Neutrophil (primary cell): ENCODE data around the gene WWC1.

Source experiments
- H3K27ac ChIP-seq: fragments of 200-600 bp; sonication (generic); 2 replicates; pipeline ENCODE4 v1.5.1; 2016; ENCODE audit warnings: mild to moderate bottlenecking, moderate library complexity
- H3K27me3 ChIP-seq: fragments of 200-600 bp; sonication (generic); 2 replicates; pipeline ENCODE4 v1.6.0; 2016; ENCODE audit warnings: mild to moderate bottlenecking
- H3K36me3 ChIP-seq: fragments of 200-600 bp; sonication (generic); 2 replicates; pipeline ENCODE4 v1.5.1; 2017
- H3K4me1 ChIP-seq, 2 experiments: fragments of 200-600 bp in 1 of 2; sonication (generic) in 1 of 2; 1 replicate in 1 of 2; 2 replicates in 1 of 2; pipeline versions ENCODE4 v1.5.1 to v1.6.1; 2013 to 2016; ENCODE audit warnings: low read depth in 1 of 2, low read length in 1 of 2, mild to moderate bottlenecking in 1 of 2, moderate library complexity in 1 of 2; ENCODE audit not compliant: control insufficient read depth in 1 of 2, insufficient read depth in 1 of 2
- H3K4me3 ChIP-seq, 2 experiments: fragments of 200-600 bp in 1 of 2; sonication (generic) in 1 of 2; 1 replicate in 1 of 2; 2 replicates in 1 of 2; pipeline ENCODE4 v1.5.1; 2013 to 2016; ENCODE audit warnings: low read depth in 1 of 2, low read length in 1 of 2, mild to moderate bottlenecking in 1 of 2, moderate library complexity in 1 of 2
- H3K9me3 ChIP-seq: fragments of 200-600 bp; sonication (generic); 2 replicates; pipeline ENCODE4 v1.5.1; 2016
- CTCF ChIP-seq: fragments of 200-600 bp; sonication (generic); IDR thresholded peaks from 2 replicates; pipeline ENCODE4 v1.5.1; 2016; ENCODE audit warnings: antibody characterized with exemption

The WWC1 gene

DNA sequence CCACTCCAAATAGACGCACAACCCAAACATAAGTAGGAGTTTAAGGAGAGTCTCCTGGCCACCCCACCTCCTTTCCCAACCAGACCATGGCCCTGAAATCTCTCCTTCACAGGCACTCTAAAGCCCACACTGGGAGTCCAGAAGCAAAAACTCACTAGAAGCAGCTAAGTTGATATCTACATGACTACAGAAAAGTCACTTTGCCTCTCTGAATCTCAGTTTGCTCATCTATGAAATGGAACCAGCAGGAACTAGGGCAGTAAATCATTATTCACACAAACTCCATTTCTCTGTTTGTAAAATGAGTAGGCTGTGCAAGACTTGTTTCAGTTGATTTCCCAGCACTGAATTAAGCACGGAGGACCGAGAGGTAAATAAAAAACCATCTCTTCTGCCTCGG is 4.1 kb upstream of the WWC1 start:
- Histone ChIP-seq H3K27ac (no peak overlapping the region), H3K36me3 (no peaks in the 10 kb centered on the region), H3K9me3 (no peaks in the 10 kb centered on the region), H3K4me1 (peaks cover 0 to 4% of the 10 kb centered on the region in 2 experiments), H3K4me3 (no peak overlapping the region), H3K27me3 (peaks cover 68% of the 10 kb centered on the region)
- no peak for TF ChIP-seq CTCF

DNA sequence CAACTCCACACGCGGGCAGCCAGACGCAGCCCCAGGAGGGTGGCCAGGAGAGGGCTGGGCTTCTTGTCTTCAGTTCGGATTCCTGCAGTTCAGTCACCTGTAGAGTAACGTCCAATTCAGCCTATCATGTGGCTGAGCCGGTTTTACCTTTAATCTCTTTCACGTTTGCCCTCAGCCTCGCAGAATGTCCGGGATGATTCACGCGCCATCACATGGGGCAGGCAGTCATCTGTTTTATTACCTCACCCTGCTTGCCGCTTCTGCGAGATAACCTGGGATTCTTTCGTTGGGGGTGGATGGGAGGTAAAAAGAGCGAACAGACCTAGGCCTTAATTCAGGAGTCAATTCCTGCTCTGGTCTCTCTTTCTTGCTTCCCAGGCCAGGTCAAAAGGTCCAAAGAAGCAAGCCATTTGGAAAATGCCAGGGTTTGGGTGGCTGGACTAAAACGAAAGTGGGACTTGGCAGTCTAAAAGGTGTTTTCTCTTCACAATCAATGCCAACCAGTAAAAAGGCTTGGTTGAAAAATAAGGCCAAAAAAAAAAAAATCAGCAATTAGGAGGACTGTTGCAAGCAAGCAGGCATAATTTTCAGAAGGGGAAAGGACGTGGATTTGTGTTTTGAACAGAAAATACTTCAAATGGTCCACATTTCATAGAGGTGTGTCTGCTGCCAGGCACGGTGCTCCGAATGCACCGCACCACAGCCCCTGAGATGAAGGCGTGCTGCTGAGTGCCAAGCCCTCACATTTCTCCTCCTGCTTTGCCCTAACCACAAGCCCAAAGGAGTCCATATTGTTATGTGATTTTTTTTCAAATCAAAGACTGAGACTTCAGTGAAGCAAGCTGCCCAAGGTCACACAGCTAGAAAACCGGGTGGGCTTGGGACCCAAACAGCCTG is 2.8 kb upstream of the WWC1 start:
- H3K9me3 ChIP-seq = no peaks in the 10 kb centered on the region
- H3K4me1 ChIP-seq = peaks cover 0 to 4% of the 10 kb centered on the region in 2 experiments
- no peak overlapping the region for H3K27ac ChIP-seq
- H3K36me3 ChIP-seq = no peaks in the 10 kb centered on the region
- H3K4me3 ChIP-seq = no peak overlapping the region
- no peak for TF ChIP-seq CTCF
- H3K27me3 ChIP-seq = peaks cover 80% of the 10 kb centered on the region

DNA sequence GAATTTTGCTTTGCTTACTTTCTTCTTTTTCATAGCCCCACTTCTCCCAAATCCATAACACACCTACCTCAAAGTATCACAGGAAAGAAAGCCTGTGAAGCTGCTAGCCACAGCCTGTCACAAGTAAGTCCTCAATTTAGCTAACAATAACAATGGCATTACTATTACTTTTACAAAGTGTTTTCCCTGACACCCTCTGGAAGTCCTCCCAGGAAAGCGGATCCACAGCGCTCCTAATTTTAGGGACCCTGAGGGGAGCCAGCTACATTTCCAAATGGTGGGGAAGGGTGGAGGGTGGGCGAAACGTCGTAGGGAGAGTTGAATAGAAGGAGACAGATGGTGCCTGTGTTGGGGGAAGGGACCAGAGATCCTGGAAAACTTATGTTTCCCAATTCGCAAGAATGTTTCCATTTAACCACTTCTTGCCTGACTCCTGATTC is 523 bp upstream of the WWC1 start:
- H3K4me1 ChIP-seq = peaks cover 0 to 4% of the 10 kb centered on the region in 2 experiments
- TF ChIP-seq CTCF = no peak
- H3K36me3 ChIP-seq = no peaks in the 10 kb centered on the region
- H3K27ac ChIP-seq = no peak overlapping the region
- H3K4me3 ChIP-seq = no peak overlapping the region
- H3K9me3 ChIP-seq = no peaks in the 10 kb centered on the region
- H3K27me3 ChIP-seq = peaks cover 89% of the 10 kb centered on the region

DNA sequence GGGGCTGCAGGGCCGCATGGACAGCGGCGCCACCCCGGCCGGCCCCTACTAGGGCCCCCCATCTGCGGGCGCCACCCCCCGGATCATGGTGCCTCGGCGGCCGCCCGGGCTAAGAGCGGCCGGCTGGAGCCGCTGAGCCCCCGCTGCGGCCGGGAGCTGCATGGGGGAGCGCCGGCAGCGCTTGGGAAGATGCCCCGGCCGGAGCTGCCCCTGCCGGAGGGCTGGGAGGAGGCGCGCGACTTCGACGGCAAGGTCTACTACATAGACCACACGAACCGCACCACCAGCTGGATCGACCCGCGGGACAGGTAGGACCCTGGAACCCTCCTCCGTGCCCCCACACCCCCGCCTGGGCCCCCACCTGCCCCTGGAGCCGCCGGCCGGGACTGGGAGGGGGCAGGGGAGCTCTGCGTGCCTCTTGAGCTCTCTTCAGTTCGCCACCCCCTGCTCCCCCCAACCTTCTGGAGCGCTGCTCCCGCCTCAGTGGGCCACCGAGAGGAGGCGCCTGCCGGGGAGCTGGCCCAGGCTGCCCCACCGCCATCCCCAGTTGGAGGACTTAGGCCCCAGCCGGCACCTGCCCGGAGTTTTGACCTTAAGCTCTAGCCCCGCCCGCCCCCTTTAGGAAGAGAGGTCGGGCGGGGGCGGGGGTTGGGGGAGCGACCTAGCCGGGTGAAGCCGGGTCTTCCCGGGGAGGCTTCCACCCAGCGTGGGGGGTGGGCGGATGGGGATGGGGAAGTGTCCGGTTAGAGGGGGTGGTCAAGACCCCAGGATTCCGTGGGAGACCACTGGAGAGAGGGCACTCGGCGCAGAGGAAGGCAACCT is 730 bp downstream of the WWC1 start:
- Histone ChIP-seq H3K36me3 (no peaks in the 10 kb centered on the region), H3K27ac (no peak overlapping the region), H3K4me1 (peaks cover 0 to 4% of the 10 kb centered on the region in 2 experiments), H3K27me3 (peaks cover 79% of the 10 kb centered on the region), H3K9me3 (no peaks in the 10 kb centered on the region), H3K4me3 (no peak overlapping the region)
- no peak for TF ChIP-seq CTCF

GRCh38 chr5:168292786-168293696 is 1.6 kb downstream of the WWC1 start:
- H3K27me3 ChIP-seq = peaks cover 70% of the 10 kb centered on the region
- no peak for TF ChIP-seq CTCF
- H3K4me1 ChIP-seq = peaks cover 0 to 4% of the 10 kb centered on the region in 2 experiments
- no peak overlapping the region for H3K27ac ChIP-seq
- H3K36me3 ChIP-seq = no peaks in the 10 kb centered on the region
- H3K9me3 ChIP-seq = no peaks in the 10 kb centered on the region
- H3K4me3 ChIP-seq = no peak overlapping the region
